ENCODE results near the gene P2RY11.

The P2RY11 gene

GRCh38 chr19:10141973-10142372 lies 30.5 kb downstream of the P2RY11 start:
- no peak for DNase-seq

- no peak for DNase-seq
Observed at GRCh38 chr19:10142701-10143375, 31.3 kb downstream of the P2RY11 start.

GRCh38 chr19:10143681-10144080 lies 32.2 kb downstream of the P2RY11 start:
- no peak for DNase-seq

- no peak for DNase-seq
Observed at GRCh38 chr19:10144361-10144760, 32.9 kb downstream of the P2RY11 start.

- DNase-seq: no peak
Observed at GRCh38 chr19:10145031-10145430, 33.5 kb downstream of the P2RY11 start.

GRCh38 chr19:10146142-10146541 lies 34.6 kb downstream of the P2RY11 start:
- no peak for DNase-seq

GRCh38 chr19:10149427-10149826 lies 37.9 kb downstream of the P2RY11 start:
- no peak for DNase-seq

- DNase-seq: no peak
Observed at GRCh38 chr19:10151521-10151920, 40.0 kb downstream of the P2RY11 start.

- no peak for DNase-seq
Observed at GRCh38 chr19:10152100-10152499, 40.6 kb downstream of the P2RY11 start.

- DNase-seq: no peak
Observed at GRCh38 chr19:10155839-10156238, 44.3 kb downstream of the P2RY11 start.

GRCh38 chr19:10158071-10158470 lies 46.6 kb downstream of the P2RY11 start:
- DNase-seq: no peak

GRCh38 chr19:10158485-10158884 lies 47.0 kb downstream of the P2RY11 start:
- no peak for DNase-seq

GRCh38 chr19:10159610-10160009 lies 48.1 kb downstream of the P2RY11 start:
- DNase-seq: no peak

- no peak for DNase-seq
Observed at GRCh38 chr19:10163536-10163935, 52.0 kb downstream of the P2RY11 start.
